Activated CD4-positive, alpha-beta T cell treated with anti-CD3 and anti-CD28 coated beads for 1 hour (primary cell): ENCODE results near the gene TAOK1.
"Not testable (repeated sequence)": the region's sequence is repeated elsewhere in the genome, so short reads cannot be mapped to it uniquely, and the experiment has no call there.

Experiments used
- DNase-seq: peaks from one replicate; pipeline ENCODE4 v3.0.0-alpha.2; 2020

TAOK1 gene

DNA sequence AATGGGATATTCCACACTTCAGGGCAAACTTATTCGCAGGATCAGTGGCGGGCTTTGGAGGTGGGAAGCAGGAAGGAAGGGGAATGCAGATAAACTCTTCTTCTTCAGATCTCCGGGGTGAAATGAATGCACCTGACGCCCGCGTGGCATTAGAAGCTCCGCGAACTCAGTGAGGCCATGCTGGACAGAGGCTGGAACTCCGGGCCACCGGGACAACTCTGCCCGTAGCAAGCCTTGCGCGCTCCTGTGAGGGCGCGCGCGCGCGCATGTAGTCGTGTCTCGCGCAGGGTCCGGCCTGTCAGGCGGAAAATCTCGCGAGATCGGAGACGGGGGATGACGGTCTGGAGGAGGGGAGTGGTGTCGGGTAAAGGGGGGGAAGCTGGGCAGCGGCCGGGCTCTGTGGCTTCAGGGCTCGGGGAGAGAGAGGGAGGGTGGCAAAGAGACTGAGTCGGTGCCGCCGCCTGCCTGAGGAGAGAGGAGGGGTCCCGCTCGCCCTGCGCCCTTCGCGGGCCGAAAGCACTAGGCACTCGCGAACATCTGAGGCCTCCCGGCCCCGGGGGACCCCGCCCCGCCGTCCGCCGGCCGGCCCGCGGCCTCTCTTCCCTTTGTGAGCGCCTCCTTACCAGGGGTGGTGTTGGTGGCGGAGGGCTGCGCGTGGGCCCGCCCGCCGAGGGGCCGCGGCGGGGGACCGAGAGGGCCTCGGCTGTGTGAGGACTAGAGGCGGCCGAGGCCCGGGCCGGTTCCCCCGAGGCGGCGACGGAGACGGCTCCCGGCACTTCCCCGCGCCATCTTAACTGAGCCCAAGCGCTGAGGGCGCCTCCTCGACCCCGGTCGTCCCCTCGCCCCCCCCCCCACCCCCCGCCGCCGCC is at the start of gene TAOK1:
TAOK1 (plus strand) TSS at position 382 of the 869 bp plus-strand sequence. CDS start 61,186 bp downstream, outside the sequence.
- peak; percentile 96 for DNase-seq

DNA sequence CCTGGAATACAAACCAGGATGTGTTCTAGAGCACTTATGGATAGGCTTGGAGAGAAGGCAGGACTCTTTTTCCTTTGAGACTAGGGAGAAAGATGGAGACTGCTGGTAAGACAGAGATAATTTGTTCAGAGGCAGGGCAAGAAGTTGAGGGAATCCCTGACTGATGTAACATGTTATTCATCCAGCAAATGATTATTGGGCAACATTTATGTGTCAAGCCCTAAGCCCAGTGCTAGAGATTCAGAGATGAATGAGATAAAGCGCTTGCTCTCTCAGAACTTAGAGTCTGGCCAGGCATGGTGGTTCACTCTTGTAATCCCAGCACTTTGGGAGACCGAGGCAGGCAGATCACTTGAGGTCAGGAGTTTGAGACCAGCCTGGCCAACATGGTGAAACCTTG is 48.4 kb upstream of the TAOK1 start:
- no peak for DNase-seq

DNA sequence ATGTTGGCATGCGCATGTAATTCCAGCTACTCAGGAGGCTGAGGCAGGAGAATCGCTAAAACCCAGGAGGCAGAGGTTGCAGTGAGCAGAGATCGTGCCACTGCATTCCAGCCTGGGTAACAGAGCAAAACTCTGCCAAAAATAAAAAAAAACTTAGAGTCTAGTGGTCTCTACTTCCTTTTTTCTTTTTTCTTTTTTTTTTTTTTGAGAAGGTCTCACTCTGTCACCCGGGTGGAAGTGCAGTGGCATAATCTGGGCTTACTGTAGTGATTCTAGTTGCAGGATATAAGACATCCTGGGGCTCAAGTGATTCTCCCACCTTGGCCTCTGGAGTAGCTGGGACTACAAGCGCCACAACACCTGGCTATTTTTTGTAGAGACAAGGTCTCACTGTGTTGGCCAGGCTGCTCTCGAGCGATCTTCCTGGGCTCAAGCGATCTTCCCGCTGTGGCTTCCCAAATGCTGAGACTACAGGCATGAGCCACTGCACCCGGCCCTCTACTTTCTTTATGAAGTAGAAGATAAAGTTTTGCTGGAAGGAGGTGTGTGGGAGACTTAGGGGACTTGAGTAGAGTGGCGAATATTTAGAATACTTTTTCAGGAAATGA is 47.9 kb upstream of the TAOK1 start:
- DNase-seq = no peak

DNA sequence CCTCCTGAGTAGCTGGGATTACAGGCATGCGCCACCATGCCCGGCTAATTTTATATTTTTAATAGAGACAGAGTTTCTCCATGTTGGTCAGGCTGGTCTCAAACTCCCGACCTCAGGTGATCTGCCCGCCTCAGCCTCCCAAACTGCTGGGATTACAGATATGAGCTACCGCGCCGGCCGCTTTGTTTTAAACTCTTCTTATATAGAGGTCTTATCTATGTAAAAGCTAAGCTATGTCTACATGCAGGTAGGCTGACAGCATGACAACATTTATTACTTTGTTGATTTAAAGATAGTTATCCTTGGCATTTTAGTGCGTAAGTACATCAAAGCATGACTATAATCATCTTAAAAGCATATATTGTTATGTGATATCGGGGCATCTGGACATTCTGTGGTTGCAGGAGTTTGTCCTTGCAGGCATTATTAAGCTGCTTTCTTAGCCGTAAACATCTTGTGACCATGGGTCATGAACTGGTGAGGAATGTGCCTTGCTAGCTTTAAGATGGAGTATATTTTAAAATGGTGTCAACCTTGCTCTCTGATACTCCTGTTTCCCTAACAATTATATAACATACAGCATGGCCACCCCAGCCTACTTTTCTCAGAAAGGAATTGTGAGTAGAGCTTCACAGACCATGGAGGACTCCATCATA is 45.8 kb upstream of the TAOK1 start:
- DNase-seq = no peak

DNA sequence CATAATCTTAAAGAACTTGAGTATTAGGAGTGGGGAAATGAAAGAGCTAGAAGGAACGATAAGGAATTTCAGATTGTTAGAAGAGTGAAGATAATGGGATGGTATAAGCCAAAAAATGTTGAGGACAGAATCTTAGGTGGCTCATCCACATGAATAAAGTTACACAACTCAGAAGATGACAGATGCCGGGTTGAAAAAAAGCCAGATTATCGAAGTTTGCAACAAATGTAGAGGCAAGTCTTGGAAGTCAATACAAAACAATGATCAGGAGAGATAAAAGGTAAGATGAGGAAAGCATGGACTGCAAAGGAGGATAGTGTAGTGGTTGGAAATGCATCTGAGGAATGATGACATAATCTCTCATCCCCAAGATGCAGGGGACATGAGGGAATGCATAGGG is 45.1 kb upstream of the TAOK1 start:
- no peak for DNase-seq

DNA sequence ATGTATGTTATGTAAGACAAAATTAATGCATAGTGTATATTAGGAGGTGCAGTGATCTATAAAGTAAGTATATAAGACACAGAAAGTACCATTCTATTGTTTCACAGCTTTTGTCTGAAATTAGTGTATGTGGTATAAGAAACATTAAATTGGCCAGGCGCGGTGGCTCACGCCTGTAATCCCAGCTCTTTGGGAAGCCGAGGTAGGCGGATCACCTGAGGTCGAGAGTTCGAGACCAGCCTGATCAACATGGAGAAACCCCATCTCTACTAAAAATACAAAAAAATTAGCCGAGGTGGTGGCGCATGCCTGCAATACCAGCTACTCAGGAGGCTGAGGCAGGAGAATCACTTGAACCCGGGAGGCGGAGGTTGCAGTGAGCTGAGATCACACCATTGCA is 44.7 kb upstream of the TAOK1 start:
- DNase-seq = not testable (repeated sequence)

DNA sequence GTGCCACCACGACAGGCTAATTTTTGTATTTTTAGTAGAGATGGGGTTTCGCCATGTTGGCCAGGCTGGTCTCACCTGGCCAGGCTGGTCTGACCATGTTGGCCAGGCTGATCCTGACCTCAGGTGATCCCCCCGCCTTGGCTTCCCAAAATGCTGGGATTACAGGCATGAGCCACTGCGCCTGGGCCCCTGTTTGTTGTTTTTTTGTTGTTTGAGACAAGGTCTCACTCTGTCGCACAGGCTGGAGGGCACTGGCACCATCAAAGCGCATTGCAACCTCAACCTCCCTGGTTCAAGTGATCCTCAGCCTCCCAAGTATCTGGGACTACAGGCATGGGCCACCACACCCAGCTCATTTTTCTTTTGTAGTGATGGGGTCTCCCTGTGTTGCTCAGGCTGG is 43.7 kb upstream of the TAOK1 start:
- DNase-seq = no peak

DNA sequence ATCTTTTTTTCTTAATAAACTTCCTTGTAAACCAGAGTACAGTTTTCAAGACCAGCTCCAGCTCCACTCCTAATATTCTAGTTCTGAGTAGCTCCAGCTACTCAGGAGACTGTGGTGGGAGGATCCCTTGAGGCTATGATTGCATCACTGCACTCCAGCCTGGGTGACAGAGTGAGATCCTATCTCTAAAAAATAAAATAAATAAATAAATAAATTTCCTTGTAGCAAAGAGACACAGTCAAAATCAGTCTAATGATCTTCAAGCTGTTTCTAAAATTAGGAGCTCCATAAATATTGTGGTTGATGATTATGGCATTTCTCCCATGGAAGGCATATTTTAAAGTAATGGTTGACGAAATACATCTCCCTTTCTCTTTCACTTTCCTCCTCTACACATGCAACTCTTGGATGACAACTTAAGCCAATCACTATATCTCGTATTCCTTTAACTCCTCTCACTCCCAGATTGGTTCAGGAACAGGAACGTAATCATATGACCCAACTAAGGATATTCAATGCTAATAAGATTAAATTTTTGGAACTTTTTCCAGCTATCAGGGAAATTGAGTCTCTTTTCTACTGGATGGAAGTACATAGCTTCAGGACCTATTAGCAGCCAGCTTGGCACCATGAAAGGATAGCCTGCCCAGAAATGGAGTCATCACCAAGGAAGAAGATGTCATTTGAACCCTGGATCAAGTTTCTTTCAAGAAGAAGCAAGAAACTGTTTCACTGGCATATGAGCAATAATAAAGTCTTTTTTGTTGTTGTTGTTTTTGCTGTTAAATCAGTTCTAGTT is 42.1 kb upstream of the TAOK1 start:
- no peak for DNase-seq

DNA sequence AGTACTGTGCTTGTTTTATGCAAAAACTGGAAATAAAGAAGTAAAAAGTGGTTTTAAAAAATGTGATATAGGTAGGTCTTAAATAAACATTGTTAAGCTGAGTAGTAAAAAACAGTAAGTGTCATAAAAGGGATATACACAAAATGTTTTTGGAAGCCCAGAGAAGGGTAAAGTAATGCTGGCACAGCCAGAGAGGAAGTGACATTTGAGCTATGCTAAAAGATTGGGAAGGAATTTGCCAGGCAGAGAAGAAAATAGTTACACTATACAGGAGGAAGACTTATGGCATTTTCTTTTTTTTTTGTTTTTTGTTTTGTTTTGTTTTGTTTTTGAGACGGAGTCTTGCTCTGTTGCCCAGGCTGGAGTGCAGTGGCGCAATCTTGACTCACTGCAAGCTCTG is 40.8 kb upstream of the TAOK1 start:
- DNase-seq = no peak

DNA sequence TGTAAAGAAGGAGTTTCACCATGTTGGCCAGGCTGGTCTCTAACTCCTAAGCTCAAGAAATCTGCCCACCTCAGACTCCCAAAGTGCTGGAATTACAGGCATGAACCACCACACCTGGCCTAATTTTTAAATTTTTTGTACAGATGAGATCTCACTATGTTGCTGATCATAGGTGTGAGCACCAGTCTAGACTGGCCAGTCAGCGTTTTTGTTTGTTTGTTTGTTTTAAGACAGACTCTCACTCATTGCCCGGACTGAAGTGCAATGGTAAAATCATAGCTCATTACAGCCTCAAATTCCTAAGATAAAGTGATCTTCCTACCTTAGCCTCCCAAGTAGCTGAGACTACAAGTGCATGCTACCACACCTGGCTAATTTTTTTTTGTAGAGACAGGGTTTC is 38.0 kb upstream of the TAOK1 start:
- DNase-seq = no peak

DNA sequence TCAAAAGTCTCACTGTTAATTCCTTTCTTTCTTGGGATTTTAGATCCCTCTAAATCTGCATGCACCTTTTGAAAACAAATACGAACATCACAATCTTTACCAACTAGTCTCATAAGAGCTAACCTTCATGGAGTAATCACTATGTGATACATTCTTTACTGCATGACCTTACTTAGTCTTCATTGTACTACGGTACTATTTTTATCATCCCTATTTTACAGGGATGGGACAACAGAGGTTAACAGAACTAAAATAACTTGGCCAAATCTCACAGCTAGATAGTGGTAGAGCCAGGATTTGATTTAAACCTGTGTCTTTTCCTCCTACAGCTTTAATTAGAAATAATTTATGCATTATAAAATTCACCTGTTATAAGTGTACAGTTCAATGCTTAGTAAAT is 32.9 kb upstream of the TAOK1 start:
- no peak for DNase-seq

DNA sequence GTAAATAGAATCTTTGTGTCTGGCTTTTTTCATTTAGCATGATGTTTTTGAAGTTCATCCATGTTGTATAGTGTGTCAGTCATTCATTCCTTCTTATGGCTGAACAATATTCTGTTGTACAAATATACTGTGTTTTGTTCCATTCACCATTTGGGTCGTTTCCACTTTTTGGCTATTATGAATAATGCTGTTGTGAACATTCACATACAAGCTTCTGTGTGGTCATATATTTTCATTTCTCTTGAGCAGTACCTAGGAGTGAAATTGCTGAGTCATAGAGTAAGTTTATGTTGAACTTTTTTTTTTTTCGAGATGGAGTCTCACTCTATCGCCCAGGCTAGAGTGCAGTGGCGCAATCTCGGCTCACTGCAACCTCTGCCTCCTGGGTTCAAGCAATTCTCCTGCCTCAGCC is 32.3 kb upstream of the TAOK1 start:
- DNase-seq = no peak

DNA sequence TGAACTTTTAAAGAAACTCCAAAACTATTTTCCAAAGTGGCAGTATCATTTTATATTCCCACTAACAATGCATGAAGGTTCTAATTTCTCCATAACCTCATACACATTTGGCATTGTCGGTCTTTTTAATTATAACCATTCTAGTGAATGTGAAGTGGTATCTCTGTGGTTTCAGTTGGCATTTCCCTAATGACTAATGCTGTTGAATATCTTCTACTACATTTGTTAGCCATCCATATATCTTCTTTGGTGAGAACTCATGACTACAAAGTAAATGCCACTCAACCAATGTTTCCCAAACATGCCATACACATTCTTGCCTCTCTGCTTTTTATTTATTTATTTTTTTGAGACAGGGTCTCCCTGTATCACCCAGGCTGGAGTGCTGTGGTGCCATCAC is 31.7 kb upstream of the TAOK1 start:
- no peak for DNase-seq

DNA sequence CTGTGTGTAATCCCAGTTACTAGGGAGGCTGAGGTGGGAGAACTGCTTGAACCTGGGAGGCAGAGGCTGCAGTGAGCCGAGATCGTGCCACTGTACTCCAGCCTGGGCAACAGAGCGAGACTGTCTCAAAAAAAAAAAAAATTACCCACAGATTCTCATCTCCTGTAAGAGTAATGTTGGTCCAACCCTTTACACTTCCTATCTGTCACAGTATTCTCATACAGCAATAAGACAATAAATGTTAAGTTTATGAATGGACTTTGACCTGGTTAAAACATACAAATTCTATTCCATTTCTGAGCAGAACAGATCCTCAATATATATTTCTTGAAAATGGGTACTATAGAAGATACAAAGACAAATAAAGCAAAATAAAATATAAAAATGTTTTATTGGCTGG is 30.4 kb upstream of the TAOK1 start:
- no peak for DNase-seq

DNA sequence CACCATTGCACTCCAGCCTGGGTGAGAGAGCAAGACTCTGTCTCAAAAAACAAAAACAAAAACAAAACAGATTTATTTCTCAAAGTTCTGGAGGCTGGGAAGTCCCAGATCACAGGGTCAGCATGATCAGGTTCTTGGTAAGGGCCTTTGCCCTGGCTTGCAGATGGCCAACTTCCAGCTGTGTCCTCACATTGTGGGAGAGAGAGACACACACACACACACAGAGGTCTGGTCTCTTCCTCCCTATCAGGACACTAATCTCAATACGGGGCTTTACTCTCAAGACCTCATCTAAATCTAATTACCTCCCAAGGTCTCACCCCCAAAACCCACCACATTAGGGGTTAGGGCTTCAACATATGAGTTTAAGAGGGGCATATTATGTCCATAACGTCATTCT is 26.4 kb upstream of the TAOK1 start:
- DNase-seq = no peak

DNA sequence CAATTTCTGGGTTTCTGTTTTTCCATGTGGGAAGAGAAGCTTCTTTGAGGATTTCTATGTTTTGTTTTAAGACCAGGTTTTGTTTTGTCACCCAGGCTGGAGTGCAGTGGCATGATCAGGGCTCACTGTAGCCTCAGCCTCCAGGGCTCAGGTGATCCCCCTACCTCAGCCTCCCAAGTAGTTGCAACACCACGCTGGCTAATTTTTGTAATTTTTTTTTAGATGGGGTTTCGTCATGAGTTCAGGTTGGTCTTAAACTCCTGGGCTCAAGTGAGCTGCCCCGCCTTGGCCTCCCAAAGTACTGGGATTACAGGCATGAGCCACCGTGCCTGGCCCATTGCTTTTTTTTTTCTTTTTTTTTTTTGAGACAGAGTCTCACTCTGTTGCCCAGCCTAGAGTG is 25.5 kb upstream of the TAOK1 start:
- no peak for DNase-seq

DNA sequence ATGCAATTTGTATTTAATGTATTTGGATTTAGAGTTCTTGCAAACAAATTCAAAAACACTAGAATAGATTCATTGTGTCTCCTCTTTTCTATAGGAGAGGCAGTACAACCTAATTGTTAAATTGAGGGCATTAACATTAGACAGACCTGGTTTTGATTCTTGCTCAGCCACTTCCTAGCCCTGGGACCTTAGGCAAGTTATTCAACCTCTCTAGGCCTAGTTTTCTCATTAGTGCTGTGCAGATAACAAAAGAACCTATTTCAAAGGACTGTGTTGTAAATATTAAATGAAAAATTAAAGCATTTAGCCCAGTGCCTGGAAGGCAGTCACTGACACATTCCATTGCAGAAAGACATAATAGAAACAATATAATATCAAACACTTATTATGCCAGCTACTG is 22.0 kb upstream of the TAOK1 start:
- no peak for DNase-seq

DNA sequence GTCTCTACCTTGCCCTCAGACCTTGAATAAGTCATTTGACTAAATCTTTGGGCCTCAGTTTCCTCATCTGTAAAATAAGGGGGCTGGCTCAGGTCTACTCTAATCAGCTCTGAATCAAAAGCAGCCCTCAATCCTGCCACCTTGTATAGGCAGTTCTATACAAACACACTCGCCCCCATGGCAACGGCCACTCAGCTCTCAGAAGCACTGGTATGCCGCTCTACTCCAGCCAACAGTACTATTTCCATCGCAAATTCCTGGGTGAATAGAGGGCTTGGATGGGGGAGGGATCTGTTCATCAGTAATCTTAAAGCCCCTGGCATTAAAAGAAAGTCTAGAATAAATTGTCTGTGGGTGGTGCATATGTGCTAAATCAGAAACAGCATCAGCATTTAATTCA is 21.2 kb upstream of the TAOK1 start:
- no peak for DNase-seq

DNA sequence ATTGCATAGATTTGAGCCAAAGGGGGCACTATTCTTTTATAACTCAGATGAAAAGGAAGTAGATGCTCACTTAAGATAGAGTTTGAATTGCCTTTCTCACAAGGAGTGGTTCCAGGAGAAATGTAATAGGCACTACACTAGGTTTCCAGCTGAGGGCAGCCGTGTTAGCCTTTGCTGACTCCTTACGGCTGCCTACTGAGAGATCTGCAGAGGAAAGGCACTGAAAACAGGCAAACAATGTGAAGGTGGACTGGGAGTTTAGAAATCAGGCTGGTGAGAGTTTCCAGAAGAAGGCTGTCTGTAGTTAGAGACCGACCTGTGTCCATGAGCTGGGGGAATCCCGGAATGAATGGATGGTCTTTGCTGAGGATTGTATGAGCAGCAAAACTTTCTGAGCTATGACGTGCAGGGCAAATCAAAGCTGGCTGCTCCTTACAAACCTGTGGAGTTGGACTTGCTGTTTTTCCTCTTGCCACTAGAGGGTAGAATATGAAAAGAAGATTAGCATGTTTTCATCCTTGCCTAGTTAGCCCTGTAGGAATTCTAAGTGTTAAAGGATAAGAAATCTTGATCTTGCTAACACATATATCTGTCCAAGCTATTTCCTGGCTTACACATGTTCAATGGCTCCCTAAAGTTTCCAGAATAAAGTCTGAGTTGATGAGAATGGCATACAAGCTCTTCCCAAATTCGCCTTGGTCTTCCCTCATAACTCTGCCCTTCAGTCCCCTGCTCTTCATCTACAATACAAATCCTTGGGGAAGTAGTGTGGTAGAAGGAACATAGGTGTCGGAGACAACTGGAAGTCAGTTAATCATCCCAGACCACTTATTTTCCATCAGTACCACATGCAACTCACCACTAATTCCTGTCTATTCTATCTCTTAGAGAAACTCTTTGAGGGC is 20.1 kb upstream of the TAOK1 start:
- DNase-seq = peak; percentile 36

DNA sequence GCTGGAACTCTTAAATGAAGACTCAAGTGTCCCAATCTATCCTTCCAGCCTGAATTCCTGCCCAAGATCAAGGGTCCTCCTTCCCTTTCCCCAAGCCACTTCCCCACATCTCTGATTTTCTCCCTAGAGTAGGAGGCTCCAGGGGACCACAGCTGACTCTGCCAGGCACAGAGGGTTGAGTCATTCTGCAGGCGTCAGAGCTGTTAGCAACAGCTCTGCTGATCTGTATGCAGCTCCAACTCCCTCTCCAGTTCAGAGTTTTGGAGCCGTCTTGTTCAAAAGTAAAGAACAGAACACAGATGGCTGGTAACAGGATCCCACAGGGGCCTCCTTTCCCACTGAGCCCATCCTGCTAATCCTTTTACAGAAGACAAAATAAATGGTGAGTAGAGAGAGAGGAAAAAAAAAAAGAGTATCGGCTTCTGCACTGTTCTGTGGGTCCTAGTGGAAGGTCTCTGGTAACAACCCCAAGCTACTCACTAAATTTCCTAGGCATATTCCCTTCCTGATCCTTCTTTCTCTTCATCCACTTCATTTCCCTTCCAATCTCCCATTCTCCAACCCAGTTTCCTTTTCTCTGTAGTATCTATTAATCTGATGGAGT is 13.4 kb upstream of the TAOK1 start:
- no peak for DNase-seq

DNA sequence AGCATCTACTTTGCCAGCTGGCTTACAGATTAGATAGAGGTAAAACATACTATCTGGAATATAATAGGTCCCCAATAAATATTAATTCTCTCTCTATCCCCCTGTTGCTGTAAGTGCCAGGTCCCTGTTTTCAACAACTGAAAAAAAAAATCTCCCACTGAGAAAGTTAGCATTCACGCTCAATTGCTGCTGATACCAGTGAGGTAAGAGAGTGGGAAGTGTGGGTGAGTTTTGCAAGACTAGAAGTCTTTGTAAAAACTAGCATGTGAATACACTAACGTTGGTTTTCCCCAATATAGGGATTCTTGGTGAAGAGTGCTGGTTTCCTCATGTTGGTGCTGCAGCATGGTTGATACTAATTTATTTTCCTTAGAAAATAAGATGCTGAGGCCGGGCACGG is 11.7 kb upstream of the TAOK1 start:
- no peak for DNase-seq
